Muscle layer of colon (tissue), 2 donors: ENCODE results near the gene LRP11.
"Not testable (repeated sequence)": the region's sequence is repeated elsewhere in the genome, so short reads cannot be mapped to it uniquely, and the experiment has no call there.

Experiments
- H3K27ac ChIP-seq: one replicate; pipeline ENCODE4 v1.7.0; 2013; ENCODE audit warnings: low read depth, mild to moderate bottlenecking, low read length, moderate library complexity
- H3K27me3 ChIP-seq, 2 donors: one replicate each; pipeline ENCODE4 v1.7.0; 2013; ENCODE audit warnings: low read length in 2 of 2, mild to moderate bottlenecking in 2 of 2; ENCODE audit not compliant: insufficient read depth in 2 of 2, control insufficient read depth in 1 of 2
- H3K36me3 ChIP-seq: one replicate; pipeline ENCODE4 v1.7.0; 2013; ENCODE audit warnings: mild to moderate bottlenecking, low read length; ENCODE audit not compliant: insufficient read depth
- H3K4me1 ChIP-seq: one replicate; pipeline ENCODE4 v1.7.0; 2013; ENCODE audit warnings: mild to moderate bottlenecking, low read length; ENCODE audit not compliant: insufficient read depth
- H3K4me3 ChIP-seq, 2 donors: one replicate each; pipeline ENCODE4 v1.7.0; 2013; ENCODE audit warnings: low read length in 2 of 2, low read depth in 1 of 2, mild to moderate bottlenecking in 1 of 2, moderate library complexity in 1 of 2
- H3K9ac ChIP-seq: one replicate; pipeline ENCODE4 v1.7.0; 2013; ENCODE audit warnings: low read length
- H3K9me3 ChIP-seq: one replicate; pipeline ENCODE4 v1.7.0; 2013; ENCODE audit warnings: mild to moderate bottlenecking, low read length
- donor health status: abdominal sarcoma.
- donor health status: Adenocarcinoma of cecum.

The LRP11 gene

GRCh38 chr6:149863698-149864577 is at the start of gene LRP11:
TSS of gene LRP11 (minus strand) at chr6:149864359. CDS start at chr6:149864020, 339 bp downstream.
- Histone ChIP-seq H3K9me3 (no peaks in the 10 kb centered on the region), H3K27ac (peak within 1 kb of the TSS; percentile 86), H3K9ac (peak within 1 kb of the TSS; percentile 69), H3K4me3 (peak within 1 kb of the TSS; percentile 56 to 79), H3K36me3 (no peaks in the 10 kb centered on the region), H3K4me1 (peaks cover 14% of the 10 kb centered on the region), H3K27me3 (no peaks in the 10 kb centered on the region)

GRCh38 chr6:149913540-149914240 is 49.5 kb upstream of the LRP11 start:
- Histone ChIP-seq H3K27me3 (no peaks in the 10 kb centered on the region), H3K4me3 (no peak overlapping the region), H3K9ac (no peak overlapping the region), H3K27ac (no peak overlapping the region), H3K36me3 (no peaks in the 10 kb centered on the region), H3K4me1 (no peaks in the 10 kb centered on the region), H3K9me3 (no peaks in the 10 kb centered on the region)

DNA sequence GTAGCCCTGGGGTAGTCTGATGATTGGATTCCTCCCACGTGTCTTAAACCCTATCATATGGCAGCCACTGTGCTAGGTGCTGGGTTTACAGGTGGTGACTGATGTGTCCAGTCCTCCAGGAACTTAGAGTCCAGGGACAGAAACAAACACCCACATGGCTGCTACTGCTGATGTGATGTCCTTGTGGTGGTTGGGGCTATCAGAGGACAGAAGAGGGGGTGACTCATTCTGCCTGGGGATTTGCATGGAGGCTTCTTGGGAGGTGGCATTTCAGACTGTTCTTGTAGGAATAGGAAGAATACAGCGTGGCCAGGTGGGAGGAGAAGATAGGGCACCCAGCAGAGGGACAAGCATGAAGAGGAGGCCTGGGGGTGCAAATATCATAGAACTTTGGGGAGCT is 48.9 kb upstream of the LRP11 start:
- Histone ChIP-seq H3K9me3 (no peaks in the 10 kb centered on the region), H3K27ac (no peak overlapping the region), H3K36me3 (no peaks in the 10 kb centered on the region), H3K27me3 (no peaks in the 10 kb centered on the region), H3K4me3 (no peak overlapping the region), H3K4me1 (no peaks in the 10 kb centered on the region), H3K9ac (no peak overlapping the region)

DNA sequence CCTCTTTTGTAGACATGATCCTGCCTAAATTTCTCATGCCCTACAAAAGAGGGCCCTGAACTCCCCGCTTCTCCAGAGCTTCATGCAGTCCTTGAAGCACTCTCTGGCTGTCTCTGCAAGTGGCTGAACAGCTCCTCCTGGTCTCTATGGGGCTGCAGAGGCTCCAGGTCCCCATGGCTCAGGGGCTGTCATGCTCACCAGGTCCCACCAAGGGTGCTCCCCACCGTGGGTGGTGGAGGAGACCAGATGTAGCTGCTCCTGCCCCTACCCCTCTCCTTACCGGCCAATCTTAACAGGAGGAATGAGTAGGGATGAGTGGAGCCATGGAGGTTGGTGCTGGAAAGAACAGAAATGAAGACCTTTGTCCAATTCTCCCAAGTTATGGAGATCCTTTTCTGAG is 48.5 kb upstream of the LRP11 start:
- not testable (repeated sequence) for H3K27me3 ChIP-seq, H3K27ac ChIP-seq, H3K4me1 ChIP-seq, H3K9me3 ChIP-seq, H3K9ac ChIP-seq, H3K4me3 ChIP-seq, H3K36me3 ChIP-seq

DNA sequence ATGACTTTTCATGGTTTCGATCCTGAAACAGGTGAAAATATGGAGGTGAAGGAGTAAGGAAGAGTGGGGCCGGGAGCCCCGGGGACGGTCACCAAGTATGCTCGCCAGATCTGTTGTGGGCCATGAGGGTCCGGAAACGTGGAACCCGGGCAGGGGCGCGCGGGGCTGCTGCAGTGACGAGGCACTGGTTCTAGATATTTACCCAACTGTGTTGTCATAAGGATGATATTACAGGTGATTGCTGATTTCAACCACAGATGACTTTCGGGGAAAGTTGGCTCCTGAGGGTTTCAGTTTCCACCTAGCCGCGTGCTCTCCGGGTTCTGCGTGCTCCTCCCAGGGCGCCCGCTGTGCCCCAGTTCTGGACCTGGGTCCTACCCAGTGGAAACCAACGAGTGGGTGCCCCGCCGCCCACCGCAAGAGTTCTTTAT is 46.6 kb upstream of the LRP11 start:
- Histone ChIP-seq H3K4me1 (no peaks in the 10 kb centered on the region), H3K9me3 (no peaks in the 10 kb centered on the region), H3K27me3 (no peaks in the 10 kb centered on the region), H3K4me3 (no peak overlapping the region), H3K27ac (no peak overlapping the region), H3K36me3 (no peaks in the 10 kb centered on the region), H3K9ac (no peak overlapping the region)

- Histone ChIP-seq H3K27me3 (no peaks in the 10 kb centered on the region), H3K9ac (no peak overlapping the region), H3K4me3 (no peak overlapping the region), H3K36me3 (no peaks in the 10 kb centered on the region), H3K4me1 (no peaks in the 10 kb centered on the region), H3K9me3 (no peaks in the 10 kb centered on the region), H3K27ac (no peak overlapping the region)
Observed at GRCh38 chr6:149909701-149910470, 45.7 kb upstream of the LRP11 start.

- not testable (repeated sequence) for H3K27ac ChIP-seq, H3K9me3 ChIP-seq, H3K27me3 ChIP-seq, H3K36me3 ChIP-seq, H3K4me3 ChIP-seq, H3K4me1 ChIP-seq, H3K9ac ChIP-seq
Observed at GRCh38 chr6:149908480-149908879, 44.3 kb upstream of the LRP11 start.

DNA sequence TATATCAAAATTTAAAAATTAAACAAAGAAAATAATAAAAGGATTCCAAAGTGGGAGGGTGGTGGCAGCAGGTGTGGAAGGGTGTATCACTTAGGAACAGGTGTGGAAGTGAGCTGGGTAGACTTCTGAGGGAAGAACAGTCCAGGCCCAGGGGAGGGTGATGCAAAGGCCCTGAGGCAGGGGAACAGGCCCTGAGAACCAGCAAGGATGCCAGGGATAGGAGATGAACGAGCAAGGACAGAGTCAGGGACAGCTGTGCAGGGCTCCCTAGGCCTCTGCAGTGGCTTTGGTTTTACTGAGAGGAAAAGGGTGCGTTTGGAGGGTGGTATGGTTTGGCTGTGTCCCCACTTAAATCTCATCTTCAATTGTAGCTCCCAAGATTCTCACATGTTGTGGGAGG is 43.2 kb upstream of the LRP11 start:
- Histone ChIP-seq H3K4me3 (no peak overlapping the region), H3K27ac (no peak overlapping the region), H3K4me1 (no peaks in the 10 kb centered on the region), H3K27me3 (no peaks in the 10 kb centered on the region), H3K9me3 (no peaks in the 10 kb centered on the region), H3K36me3 (no peaks in the 10 kb centered on the region), H3K9ac (no peak overlapping the region)

DNA sequence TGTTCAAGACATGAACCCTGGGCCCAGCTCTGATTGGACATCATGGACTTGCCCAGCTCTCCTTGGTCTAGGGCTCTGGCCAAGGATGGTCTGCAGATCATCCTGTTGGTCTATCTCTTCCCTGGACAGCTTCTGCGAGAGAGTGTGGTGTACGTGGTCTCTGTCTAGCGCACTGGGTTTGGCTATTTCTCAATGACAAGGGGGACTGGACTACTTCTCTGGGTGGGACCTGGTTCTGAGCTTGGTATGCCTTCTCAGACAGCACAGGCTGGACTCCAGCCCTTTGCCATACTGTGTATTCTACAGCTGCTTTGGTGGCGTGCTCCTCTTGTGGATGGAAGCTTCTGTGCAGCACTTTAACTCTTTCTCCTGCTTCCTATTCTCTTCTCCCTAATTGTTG is 42.2 kb upstream of the LRP11 start:
- Histone ChIP-seq H3K4me3 (no peak overlapping the region), H3K27me3 (no peaks in the 10 kb centered on the region), H3K9me3 (no peaks in the 10 kb centered on the region), H3K36me3 (no peaks in the 10 kb centered on the region), H3K9ac (no peak overlapping the region), H3K27ac (no peak overlapping the region), H3K4me1 (no peaks in the 10 kb centered on the region)

DNA sequence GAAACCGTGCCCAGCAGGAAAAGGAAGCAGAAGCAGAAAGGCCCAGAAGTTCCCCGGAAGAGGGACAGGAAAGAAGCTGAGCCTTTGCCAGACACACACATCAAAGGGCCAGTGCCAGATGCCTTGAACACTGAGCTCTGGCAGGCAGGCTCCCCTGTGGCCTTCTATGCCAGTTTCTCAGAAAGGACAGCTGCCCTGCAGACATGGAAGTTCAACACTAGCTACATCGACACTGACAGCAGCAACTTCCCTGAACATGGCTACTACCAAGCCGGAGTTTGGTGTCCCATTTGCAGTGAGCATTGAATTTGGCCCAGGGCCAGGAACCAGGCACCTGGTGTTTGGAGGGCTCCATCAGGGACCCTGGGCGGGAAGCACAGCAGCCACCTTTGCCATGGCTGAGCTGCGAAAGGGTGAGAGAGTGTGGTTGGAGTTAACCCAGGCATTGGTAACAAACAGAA is 41.8 kb upstream of the LRP11 start:
- H3K9me3 ChIP-seq, result no peaks in the 10 kb centered on the region
- H3K9ac ChIP-seq, result no peak overlapping the region
- H3K4me1 ChIP-seq, result no peaks in the 10 kb centered on the region
- no peaks in the 10 kb centered on the region for H3K27me3 ChIP-seq
- H3K4me3 ChIP-seq, result no peak overlapping the region
- H3K36me3 ChIP-seq, result no peaks in the 10 kb centered on the region
- H3K27ac ChIP-seq, result no peak overlapping the region

- no peaks in the 10 kb centered on the region for H3K36me3 ChIP-seq
- H3K27me3 ChIP-seq, result no peaks in the 10 kb centered on the region
- no peaks in the 10 kb centered on the region for H3K9me3 ChIP-seq
- no peak overlapping the region for H3K27ac ChIP-seq
- H3K4me3 ChIP-seq, result no peak overlapping the region
- H3K9ac ChIP-seq, result no peak overlapping the region
- H3K4me1 ChIP-seq, result no peaks in the 10 kb centered on the region
Observed at GRCh38 chr6:149905371-149905910, 41.3 kb upstream of the LRP11 start.
